Stimulated activated CD4-positive, alpha-beta T cell treated with anti-CD3 and anti-CD28 coated beads, TNF-alpha, amount 100 ng/mL, for 24 hours (primary cell): Measurements from ENCODE around the gene BATF2.
"Not testable (repeated sequence)": the region's sequence is repeated elsewhere in the genome, so short reads cannot be mapped to it uniquely, and the experiment has no call there.

Source experiments
- DNase-seq, 3 experiments: peaks; one replicate each; pipeline ENCODE4 v3.0.0-alpha.2; 2020; ENCODE audit warnings: low read depth in 3 of 3

The BATF2 gene

DNA sequence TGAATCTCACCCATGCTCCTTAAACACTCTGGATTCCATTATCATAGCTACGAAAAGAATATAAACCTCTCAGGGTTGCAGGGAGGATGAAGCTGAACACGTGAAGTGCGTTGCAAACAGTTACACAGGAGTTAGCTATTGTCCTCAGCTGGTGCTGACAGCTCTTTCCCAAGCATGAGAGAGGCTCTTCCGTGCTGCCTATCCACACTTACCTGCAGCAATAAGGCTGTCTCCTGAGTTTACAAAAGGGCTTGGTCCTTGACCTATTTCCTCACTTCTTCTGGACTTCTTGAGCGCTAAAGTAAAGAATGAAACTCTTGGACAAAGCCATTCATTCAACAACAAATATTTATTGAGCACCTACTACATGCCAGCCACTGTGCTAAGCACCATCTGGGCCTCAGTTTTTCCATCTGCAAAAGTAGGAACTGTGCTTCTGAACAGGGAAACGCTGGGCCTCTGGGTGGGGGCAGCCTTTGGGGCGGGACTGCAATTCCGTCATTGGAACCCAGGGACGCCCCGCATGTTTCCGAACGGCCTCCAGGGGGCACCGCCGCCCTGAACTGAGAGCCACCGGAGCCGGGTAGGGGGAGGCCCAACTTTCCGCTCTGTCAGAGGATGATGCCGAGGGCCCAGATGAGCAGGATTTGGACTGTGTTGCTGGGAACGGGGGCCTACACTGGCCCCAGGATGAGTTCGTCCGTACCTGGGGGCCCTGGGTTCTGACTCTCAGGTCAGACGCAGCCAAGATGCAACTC lies 16.5 kb upstream of the BATF2 start:
- DNase-seq = peak; percentile 84 to 92 (median 85)

DNA sequence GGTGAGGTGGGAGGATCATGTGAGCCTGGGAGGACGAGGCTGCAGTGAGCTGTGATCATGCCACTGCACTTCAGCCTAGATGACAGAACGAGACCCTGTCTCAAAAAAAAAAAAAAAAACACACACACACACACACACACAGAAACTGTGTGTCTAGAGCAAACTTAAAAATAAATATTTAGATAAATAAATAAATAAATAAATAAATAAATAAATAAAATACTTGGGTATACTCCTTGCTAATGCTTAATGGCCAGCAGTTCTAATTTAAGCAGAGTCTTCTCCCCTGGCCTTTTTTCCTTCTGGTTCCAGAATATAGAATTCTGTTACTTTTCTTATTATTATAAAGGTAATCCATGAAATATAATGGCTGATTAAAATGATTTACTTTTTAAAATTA lies 12.1 kb upstream of the BATF2 start:
- no peak for DNase-seq

DNA sequence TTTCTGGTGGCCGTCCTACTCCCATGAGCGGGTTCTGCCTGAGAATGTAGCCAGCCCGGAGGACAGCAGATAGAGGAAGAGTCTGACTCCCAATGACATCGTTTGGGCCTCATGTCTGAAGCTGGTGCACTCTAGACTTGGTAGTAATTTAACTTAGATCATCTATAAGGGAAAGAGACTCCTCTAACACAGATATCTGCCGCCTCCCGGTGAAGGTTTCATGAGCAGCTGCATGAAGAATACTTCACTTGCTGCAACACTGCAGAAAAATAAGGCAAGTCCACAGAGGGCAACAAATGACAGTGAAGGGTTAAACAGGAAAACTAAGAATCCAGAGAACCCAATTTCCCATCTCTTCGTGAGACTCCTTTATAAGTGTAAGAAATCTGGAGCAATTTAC lies 11.2 kb upstream of the BATF2 start:
- no peak for DNase-seq

DNA sequence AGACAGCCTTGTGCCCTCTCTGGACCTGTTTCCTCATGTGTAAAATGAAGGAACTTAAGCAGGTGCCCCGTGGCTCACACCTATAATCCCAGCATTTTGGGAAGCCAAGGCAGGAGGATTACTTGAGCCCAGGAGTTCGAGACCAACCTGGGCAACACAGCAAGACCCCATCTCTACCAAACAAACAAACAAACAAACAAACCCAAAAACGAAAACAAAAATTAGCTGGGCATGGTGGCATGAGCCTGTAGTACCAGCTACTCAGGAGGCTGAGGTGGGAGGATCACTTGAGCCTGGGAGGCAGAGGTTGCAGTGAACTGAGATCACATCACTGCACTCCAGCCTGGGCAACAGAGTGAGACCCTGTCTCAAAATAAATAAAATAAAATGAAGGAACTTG lies 7.2 kb upstream of the BATF2 start:
- DNase-seq = not testable (repeated sequence)

DNA sequence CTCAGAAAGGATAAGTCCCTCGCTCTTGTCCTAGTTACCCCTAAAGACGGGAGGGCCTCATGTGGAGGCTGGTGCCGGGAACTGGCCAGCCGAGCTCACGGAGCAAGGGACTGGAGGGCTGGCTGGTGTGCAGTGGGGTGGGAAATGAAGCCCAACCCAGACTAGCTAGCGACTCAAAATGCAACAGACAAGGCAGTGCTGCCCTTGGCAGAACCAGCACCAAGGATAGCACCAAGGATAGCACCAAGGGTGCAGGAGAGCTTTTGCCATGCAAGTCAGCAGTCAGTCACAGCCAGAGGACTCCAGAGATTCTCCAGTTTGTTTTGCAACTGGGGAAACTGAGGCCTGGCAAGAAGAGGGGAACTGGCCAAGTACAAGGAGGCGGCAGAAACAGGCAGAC lies 6.5 kb upstream of the BATF2 start:
- no peak for DNase-seq

DNA sequence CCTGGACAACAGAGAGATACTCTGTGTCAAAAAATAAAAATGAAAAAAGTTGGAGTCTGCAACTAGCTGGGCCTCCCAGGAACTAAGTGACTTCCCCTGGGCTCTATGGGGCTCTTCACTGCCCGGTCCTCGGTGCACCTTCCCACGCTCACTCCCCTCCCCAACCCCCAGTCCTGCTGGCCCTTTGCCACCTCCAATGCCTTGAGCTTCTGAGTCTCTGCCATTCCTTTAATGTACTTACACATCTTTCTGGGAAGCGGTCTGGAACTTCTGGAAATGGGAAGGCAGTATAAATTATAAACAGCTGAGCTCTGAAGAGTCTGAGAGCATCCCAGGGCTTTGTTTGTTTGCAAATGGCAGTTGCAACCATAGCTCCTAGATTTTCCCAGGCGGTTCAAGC lies 5.9 kb upstream of the BATF2 start:
- no peak for DNase-seq

DNA sequence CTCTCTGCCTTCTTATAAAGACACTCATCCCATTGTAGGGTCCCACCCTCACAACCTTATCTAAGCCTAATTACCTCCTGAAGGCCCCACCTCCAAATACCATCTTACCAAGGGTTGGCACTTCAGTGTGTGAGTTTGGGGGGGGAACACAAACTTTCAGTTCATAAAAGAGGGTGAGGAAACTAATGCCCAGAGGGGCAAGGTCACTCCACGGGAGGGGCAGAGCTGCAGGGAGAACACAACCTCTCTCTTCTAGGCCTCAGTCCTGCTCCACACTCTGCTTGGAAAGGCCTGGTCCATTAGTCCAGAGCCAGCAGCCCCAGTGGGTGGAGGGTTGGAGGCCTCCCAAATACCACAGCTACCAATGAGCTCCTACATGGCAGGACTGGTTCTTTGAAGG lies 2.7 kb upstream of the BATF2 start:
- no peak for DNase-seq

DNA sequence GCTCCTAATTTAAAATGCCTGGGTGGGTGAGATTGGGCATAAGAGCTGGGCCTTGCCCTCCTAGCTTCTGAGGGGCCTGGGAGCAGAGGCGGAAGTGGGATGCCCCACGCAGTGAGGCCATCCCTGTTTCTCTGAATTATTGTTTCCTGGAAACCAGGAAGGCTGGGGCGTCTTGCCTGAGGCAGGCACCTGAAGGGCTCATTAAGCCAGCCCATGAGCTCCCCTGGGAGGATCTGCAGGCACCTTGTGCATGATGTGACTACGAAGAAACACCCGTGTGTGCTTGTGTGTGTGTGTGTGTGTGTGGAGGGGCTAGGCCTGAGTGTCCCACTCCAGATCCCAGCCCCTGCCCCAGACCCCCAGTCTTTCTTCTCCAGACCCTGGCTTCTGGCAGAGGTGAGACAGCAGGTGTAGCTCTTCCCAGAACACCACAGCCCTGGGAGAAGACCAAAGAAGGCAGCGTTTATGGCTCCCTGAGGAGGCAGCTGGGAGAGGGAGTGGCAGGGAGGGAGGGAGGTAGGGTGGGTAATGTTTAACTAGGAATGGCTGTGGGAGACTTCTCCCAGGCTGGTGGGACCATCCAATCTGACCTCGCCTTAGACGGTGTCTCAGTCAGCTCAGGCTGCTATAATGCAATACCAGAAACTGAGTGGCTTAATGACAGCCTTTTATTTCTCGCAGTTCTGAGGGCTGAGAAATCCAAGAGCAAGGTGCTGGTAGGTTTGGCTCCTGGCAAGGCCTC lies 2.1 kb upstream of the BATF2 start:
- DNase-seq = no peak

DNA sequence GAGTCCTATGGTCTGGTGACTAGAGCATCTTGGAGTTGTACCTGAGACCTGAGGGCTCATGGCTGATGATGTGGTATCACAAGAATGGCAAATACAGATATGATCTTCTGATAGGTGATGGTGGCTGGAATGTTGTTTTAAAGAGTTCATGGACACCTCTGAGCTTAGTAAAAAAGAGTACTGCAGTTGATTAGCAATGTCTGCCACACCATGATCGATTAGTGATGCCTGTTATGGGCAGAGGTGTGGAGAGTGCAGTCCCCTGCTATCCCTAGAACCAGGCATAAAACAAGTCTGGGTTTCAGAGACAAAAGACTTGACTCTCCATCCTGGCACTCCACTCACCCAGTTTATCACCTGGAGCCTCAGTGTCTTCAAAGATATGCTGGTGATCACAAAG lies 1.4 kb upstream of the BATF2 start:
- no peak for DNase-seq

DNA sequence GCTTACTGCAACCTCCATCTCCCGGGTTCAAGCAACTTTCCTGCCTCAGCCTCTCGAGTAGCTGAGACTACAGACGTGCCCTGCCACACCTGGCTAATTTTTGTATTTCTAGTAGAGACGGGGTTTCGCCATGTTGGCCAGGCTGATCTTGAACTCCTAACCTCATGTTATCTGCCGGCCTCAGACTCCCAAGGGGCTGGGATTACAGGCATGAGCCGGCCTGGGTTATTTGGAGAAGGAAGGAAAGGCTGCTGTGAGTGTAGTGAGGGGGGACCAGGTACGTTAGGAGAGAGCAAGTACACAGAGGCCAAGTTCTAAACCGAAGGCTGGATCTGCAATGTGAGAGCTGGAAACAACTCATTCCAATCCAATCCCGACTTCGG lies 453 bp downstream of the BATF2 start:
- DNase-seq = no peak

DNA sequence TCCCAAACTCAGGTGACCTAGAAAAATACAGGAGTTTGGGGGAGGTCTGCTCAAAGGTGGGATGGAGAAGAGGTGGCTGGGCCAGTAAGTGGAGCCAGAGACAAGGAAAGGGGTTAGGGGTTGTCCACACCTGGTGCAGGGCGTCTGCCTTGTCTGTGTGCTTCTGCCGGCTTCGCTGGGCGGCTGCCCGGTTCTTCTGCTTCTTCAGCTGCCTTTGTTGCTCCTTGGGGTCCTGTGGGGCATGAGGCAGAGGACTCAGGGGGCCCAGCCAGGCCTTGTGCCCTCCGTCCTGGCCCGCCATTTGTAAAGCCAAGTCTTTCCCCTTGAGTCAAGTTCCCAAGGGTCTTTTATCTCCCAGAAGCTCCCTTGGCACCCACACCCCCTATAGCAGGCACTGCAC lies 2.5 kb downstream of the BATF2 start:
- DNase-seq = no peak

DNA sequence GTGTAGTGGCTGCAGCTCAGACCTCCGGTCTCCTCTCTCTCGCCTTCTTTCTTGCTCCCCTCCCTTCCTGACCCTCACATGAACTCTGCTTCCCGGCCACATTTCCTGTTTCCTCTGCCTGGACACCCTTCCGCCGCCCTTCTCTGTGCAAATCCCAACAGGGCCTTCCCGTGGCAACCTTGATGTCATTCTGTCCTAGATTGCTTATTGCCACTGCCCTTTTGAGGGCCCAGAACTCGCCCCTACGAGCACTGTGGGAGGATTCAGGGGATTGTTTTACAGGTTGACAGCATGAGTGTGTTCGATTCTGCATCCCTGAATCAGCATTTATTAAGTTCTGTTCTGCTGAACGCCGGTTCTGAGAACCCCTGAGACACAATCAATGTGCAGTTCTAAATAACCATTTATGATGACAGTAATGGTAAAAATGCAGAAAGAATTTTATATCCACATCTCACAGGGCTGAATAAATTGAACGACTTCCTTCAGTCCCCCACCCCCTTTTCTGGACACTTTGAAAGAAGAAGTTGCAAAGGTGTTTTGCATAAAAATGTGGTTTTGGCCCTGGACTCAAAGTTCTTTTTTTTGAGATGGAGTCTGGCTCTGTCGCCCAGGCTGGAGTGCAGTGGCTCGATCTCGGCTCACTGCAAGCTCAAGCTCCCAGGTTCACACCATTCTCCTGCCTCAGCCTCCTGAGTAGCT lies 6.4 kb downstream of the BATF2 start:
- DNase-seq = no peak

DNA sequence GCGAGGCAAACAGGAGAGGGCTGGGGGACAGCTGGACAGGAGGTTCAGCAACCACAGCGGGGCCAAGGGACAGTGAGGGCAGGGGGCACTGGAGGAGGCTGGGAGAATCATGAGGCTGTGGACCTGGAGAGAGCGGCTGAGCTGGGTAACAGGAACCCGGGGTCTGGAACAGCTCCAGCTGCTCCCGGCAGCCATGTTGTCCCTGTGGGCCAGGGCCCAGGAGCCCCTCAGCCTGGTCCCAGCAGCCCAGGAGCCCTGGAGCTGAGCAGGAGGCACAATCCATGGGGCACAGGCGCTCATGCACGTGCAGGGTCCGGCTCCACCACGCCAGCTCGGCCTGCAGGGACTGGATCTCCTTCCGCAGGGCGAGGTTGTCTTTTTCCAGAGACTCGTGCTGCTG lies 7.4 kb downstream of the BATF2 start:
- DNase-seq = no peak

DNA sequence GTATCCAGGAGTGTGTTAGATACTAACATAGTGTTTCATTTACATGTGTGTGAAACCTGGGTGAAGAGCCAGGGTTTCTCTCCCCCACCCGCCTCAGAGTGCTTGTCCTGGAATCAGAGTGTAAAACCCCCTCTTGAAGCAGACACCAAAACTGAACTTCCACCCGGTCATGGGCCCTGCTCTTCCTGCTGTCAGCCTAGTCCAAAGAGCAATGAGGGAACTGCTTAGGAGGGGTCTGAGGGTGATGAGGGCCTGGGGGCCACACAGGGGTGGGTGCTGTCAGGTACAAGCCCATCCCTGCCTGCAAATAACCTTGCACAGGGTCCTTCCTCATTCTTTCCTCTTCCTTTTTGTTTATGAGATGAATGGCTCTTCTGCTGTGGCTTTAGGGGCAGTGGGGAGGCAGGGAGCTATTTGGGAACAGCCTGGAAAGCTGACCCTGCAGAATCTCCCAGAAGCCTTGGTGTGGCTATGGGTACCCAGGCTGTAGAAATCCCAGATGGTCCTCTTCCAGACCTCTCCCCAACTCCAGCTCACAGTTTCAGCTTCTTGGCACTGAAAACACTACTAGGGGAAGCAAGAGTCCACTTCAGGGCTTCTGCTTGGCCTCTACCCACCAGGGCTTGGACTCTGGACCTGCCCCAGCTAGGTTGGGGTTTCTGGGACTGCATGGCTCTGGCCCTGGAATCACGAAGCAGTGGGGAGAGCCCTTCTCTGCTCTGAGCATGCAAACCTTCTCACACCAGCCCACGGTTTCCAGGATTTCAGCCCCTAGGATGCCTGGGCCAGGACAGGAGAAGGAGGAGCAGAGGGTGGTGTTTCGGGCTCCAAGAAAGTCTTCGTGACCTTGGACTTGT lies 8.5 kb downstream of the BATF2 start:
- no peak for DNase-seq

DNA sequence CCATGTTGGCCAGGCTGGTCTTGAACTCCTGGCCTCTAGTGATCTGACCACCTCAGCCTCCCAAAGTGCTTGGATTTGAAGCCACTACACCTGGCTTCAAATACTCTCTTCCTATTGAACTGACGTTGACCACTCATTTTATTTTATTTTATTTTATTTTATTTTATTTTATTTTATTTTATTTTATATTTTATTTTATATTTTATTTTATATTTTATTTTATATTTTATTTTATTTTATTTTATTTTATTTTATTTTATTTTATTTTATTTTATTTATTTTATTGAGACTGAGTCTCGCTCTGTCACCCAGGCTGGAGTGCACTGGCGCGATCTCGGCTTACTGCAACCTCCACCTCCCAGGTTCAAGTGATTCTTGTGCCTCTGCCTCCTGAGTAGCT lies 13.4 kb downstream of the BATF2 start:
- DNase-seq = not testable (repeated sequence)

DNA sequence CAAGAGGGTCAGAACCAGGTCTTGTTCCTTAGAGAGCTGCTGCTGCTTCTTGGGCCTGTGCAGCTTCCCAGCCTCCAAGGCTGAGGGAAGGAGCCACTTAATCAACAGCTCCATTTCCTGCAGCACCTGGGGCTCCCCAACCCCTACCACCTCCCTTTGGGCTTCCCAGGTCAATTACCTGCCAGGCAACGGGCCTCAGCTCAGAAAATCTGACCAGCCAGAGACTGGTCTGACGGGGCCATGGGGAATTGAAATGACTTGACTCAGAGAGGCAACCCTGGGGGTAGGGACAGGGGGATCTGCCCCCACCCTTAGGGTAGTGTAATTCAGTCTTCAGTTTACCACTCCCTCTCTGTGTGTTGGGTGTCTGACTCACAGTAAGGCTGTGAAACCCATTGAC lies 20.1 kb downstream of the BATF2 start:
- no peak for DNase-seq

DNA sequence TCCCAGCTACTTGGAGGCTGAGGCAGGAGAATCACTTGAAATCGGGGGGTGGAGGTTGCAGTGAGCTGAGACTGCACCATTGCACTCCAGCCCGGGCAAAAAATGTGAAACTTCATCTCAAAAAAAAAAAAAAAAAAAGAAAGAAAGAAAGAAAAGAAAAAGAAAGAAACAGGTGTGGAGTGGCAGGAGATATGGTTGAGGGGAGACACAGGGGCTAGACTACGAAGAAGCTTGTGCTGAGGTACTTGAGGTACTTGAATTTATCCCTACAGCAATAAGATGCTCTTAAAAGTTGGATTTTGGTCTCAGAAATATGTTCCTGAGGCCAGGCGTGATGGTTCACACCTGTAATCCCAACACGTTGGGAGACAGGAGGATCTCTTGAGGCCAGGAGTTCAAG lies 22.6 kb downstream of the BATF2 start:
- no peak for DNase-seq

DNA sequence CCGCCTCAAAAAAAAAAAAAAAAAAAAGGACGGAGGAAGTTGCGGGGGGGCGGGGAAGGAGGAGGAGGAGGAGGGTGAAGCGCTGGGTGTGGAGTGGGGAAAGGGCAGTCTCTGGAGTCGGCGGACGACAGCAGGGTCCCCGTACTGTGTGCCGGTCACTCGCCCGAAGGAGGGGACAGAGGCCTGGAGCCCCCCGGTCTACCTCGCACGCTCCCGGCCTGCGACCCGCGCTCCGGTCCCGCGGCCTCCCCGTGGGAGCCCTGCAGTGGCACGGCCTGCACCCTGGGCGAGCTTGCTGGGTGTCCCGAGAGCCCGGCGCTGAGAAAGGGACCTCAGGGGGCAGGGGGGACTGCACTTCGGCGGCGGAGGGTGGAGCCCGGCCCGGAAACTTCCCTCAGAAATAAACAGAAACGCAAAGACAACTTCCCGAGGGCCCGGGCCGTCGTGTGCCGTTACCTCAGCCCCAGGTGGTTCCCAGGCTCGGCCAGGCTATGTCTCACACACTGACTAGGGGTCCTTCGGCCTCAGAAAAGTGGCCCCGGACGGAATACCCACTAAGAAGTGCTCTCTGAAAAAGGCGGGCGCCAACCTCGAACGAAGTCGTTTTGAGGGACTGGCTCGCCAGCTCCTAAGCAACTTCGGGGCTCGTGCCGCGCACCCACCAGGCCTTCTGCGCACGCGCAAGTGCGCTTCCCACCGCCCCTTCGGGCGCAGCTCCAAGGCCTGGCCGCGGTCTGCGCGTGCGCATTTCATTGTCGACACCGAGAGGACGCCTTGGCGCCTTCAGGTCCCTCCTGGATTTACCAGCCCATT lies 25.1 kb downstream of the BATF2 start, which contains the start of gene MAJIN:
TSS of gene MAJIN (minus strand) at position 688 of the 813 bp plus-strand sequence. CDS start 12,703 bp downstream, outside the sequence.
- peak; percentile 78 to 90 (median 80) for DNase-seq

DNA sequence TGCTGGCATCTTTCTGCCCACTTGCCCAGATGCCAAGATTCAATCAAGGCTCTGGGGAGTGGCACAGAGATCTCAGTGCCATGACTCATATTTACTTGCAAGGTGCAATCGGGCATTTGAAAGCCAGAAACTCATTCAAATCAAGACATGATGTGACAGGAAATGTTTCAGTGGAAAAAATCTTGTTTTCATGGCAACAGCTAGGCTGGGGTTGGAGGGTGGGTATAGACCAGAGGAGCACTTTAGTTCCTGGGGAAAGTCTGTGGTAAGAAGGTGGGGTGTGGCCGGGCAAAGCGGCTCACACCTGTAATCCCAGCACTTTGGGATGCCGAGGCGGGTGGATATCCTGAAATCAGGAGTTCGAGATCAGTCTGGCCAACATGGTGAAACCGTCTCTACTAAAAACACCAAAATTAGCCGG lies 26.0 kb downstream of the BATF2 start:
- DNase-seq = peak in 2 of 3 experiments; percentile 11 to 34

DNA sequence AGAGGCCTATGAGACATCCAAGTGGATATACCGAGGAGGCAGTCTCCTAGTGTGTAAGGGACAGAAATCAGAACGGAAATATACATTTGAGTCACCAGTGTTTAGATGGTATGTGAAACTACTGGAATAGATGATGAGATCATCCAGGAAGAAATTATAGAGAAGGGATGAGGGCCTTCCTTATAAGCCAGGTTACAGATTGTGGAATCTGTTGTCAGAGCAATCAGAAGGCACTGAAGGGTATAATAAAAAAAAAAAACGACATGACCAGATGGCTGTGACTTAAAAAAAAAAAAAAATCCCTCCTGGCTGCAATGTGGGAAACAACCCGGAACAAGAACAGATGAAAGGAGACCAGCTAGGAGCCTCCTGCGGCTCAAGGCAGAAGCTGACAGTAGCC lies 27.6 kb downstream of the BATF2 start:
- DNase-seq = no peak

DNA sequence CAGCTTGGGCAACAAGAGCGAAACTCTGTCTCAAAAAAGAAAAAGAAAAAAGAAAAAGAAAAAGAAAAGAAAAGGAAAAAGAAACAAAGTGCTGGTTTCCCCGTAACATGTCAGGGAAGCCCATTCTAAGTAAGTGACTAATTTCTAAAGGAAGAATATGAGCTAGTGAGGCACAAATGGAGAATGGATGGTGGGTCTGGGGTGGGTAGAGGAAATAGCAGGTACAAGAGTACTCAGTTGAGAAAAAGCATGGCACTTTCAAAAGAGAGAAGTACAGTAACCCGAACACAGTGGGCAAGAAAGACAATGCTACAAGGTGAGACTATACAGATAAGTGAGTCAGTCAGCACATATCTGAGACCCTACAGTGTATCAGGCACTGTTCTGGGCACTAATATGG lies 29.4 kb downstream of the BATF2 start:
- DNase-seq = no peak
